AG09319 (cell line): Measurements from ENCODE around the gene TBC1D1.

Source experiments
- DNase-seq: peaks from one replicate; pipeline ENCODE4 v3.0.0-alpha.2; 2010; ENCODE audit warnings: low read depth; ENCODE audit errors: extremely low read depth
- TF ChIP-seq, protein P1 (sequence below): IDR thresholded peaks from 2 replicates; pipeline ENCODE4 v1.5.1; 2011; ENCODE audit warnings: low read depth, mild to moderate bottlenecking, inconsistent platforms, low read length, moderate library complexity

TBC1D1 gene

DNA sequence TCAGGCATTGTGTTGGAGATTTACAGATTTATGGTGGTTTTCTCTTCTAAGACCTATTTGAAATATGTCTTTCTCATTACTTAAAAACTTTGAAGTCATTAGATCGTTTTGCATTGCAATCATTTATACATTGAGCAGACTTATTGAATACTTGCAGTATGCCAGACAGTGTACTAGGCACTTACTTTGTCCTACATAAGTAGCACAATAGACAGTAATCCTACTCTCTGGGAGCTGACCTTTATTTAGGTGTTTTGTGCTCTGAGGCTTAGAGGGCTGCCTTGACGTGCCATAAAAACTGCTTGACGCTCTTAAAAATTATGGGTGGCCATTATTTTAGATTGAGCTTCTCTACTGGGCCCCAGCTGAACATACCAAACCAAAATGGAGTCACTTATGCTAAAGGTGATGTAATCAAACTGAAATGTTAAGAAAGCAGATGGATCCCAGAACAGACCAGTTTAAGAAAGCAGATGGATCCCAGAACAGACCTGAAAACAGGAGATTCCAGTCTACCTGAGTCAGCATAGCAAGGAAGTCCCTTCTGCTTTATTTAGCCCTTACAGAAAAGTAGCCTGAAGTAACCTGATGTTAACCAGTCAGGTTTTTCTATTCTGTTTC is 111.7 kb downstream of the TBC1D1 start:
- DNase-seq = no peak
- TF ChIP-seq, protein P1, sequence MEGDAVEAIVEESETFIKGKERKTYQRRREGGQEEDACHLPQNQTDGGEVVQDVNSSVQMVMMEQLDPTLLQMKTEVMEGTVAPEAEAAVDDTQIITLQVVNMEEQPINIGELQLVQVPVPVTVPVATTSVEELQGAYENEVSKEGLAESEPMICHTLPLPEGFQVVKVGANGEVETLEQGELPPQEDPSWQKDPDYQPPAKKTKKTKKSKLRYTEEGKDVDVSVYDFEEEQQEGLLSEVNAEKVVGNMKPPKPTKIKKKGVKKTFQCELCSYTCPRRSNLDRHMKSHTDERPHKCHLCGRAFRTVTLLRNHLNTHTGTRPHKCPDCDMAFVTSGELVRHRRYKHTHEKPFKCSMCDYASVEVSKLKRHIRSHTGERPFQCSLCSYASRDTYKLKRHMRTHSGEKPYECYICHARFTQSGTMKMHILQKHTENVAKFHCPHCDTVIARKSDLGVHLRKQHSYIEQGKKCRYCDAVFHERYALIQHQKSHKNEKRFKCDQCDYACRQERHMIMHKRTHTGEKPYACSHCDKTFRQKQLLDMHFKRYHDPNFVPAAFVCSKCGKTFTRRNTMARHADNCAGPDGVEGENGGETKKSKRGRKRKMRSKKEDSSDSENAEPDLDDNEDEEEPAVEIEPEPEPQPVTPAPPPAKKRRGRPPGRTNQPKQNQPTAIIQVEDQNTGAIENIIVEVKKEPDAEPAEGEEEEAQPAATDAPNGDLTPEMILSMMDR = no peak

DNA sequence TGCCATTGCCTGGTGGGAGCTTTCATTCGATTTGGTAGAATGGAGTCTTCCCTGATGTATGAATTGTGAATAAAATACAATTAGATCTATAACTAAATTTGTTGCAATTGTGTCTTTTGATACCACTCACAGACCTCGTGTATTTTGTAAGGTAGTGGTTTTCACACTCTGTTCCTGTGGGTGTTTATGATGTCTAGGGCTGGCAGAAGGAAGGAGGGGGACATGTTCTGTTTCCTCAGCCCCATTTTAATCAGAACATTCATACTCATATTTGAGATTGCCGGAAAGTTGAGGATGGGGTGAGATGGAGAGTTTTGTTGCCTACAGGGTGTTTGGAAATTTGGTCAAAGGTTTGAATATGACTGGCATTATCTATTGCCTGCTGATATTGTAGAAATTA is 112.2 kb downstream of the TBC1D1 start:
- TF ChIP-seq, protein P1 = no peak
- no peak for DNase-seq

DNA sequence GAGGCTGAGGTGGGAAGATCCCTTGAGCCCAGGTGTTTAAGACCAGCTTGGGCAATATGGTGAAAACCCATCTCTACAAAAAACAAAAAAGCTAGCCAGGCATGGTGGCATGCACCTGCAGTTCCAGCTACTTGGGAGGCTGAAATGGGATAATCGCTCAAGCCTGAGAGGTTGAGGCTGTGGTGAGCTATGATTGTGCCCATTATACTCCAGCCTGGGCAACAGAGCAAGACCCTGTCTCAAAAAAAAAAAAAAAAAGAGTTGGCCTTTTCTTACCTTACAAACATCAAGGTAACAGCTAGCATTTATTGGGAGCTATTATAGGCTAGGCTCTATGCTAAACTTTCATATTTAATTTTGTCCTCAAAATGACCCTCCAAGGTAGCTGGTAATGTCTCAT is 112.7 kb downstream of the TBC1D1 start:
- DNase-seq = no peak

DNA sequence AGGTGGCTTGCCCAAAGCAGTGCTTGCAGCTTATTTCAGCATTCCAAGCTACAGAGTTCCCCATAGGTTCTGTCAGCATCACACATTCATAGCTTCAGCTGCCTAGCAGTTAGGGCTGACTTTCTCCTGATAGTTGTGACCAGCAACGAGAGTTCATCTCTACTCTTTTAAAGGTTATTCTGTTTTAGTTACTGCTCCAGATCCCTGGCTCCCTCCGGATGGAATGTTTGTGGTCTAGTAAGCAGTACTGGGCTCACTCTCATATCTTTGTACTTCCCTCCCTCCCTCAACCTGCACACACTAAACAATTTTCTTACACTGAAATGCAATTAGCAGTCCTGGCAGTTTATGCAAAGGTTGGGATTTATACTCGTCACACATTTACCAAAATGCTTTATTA is 113.2 kb downstream of the TBC1D1 start:
- TF ChIP-seq, protein P1 = no peak
- DNase-seq = no peak

More for the DNA sequence above, 112.7 kb downstream of the TBC1D1 start:
- TF ChIP-seq, protein P1 = no peak

DNA sequence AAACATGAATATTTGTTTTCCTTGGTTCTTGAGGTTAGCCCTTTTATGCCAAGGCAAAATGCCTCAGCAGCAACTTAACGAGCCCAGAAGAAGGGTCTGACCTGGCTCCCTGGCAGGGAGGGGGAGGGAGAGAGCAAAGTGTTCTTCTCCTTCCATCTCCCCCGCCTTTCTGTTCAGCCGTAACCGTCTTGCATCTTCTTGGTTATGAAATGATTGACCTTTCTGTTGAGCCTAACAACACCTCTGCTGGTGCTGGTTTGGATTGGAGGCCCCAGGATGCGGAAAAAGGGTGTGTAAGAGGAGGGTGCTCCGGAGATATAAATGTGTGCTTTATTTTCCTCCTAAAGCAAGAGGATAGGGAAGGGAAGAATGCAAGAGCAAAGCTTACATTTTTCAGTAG is 114.0 kb downstream of the TBC1D1 start:
- TF ChIP-seq, protein P1 = no peak
- no peak for DNase-seq

DNA sequence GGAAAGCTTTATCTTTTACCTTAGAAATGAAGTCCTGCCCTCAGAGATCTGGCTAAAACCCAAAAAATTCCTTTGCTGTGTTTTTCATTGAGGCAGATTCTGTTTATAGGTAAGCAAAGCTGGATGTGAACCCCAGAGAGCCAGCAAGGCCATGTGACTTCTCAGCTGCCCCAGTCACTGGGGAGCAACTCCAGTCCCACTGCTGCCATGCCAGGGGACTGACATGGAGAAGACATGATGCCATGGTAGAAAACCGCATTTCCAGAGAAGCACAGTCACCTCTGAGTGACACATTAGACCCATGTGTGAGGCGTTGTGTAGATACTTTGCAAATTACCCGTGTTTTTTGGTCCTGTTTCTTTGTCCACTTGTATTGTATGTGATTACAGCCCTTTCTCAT is 114.8 kb downstream of the TBC1D1 start:
- no peak for DNase-seq
- TF ChIP-seq, protein P1 = no peak

DNA sequence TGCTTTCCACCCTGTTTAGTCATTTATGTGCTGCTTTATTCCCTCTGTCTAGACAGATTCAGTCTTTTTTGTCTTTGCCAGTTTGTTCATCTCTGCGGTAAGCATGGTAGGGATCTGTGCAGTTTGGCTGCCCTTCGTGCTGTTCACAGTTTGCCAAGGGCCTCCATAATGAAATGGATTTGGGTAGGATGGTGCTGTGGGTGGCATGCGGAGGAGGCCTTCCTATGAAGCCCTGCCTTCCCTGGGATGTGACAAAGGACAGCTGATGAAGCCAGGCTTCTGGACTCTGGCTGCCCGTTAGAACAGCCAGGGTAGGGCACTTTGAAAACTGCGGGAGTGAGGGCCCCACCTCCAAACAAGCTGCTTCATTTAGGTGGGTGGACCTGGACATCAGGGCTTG is 116.8 kb downstream of the TBC1D1 start:
- TF ChIP-seq, protein P1 = no peak
- DNase-seq = no peak
